Measurements from ENCODE around the gene CCNT1. TPM values are rescaled to one million over a fixed set of nuclear protein-coding genes. Genes with fewer than 3 reads are reported as not detected.
"Not testable (repeated sequence)": the region's sequence is repeated elsewhere in the genome, so short reads cannot be mapped to it uniquely, and the experiment has no call there.

CCNT1 gene
- total and polyA plus RNA-seq, 4 donors: 3.2 to 18.2 (median 10.4) TPM

- WGBS: 17% methylated on average over 19 of the region's 19 CpGs
Observed at GRCh38 chr12:48682533-48682905, 34.0 kb downstream of the CCNT1 start.

GRCh38 chr12:48681710-48682532 lies 34.6 kb downstream of the CCNT1 start, which contains the start of gene KANSL2:
KANSL2 (minus strand) TSS chr12:48682238; CDS start chr12:48681632, 606 bp downstream.
- TF ChIP-seq HNF4A (conservative IDR thresholded peaks at IDR 0.05): peak in 1 of 2 donors; percentile 63
- peak; percentile 94 for TF ChIP-seq REST (IDR thresholded peaks at IDR 0.05)
- TF ChIP-seq RXRA (IDR thresholded peaks at IDR 0.05): peak; percentile 18 to 48
- peak; percentile 98 for TF ChIP-seq TAF1 (conservative IDR thresholded peaks at IDR 0.05)
- peak; percentile 16 for TF ChIP-seq ATF3 (IDR thresholded peaks at IDR 0.05)
- TF ChIP-seq FOXA1 (IDR thresholded peaks at IDR 0.05): no peak
- TF ChIP-seq YY1 (IDR thresholded peaks at IDR 0.05): peak; percentile 99
- TF ChIP-seq HNF4G (IDR thresholded peaks at IDR 0.05): no peak
- TF ChIP-seq MAX (IDR thresholded peaks at IDR 0.05): peak; percentile 45
- TF ChIP-seq RAD21 (IDR thresholded peaks at IDR 0.05): peak in 1 of 2 donors; percentile 18
- TF ChIP-seq EGR1 (IDR thresholded peaks at IDR 0.05; ENCODE audit: low read depth in 2 of 2): peak; percentile 58 to 74
- TF ChIP-seq SP1 (IDR thresholded peaks at IDR 0.05): peak; percentile 91
- peak in 1 of 2 donors; percentile 67 for TF ChIP-seq JUND (IDR thresholded peaks at IDR 0.05)
- no peak for TF ChIP-seq NR2F2 (IDR thresholded peaks at IDR 0.05)
- TF ChIP-seq CTCF (IDR thresholded peaks at IDR 0.05; ENCODE audit: low read depth, low read length, missing input control): no peak
- peak; percentile 48 for TF ChIP-seq ZBTB33 (IDR thresholded peaks at IDR 0.05)
- peak in 1 of 2 donors; percentile 58 for TF ChIP-seq GABPA (IDR thresholded peaks at IDR 0.05 in 1 of 2, conservative IDR thresholded peaks at IDR 0.05 in 1 of 2)
- TF ChIP-seq FOXA2 (IDR thresholded peaks at IDR 0.05): no peak

More at GRCh38 chr12:48682533-48682905, 34.0 kb downstream of the CCNT1 start:
- peaks cover 0 to 12% (median 9%) of the 10 kb centered on the region in 4 donors for H3K36me3 ChIP-seq (ENCODE audit: control insufficient read depth in 4 of 4, insufficient read depth in 3 of 4, low read depth in 1 of 4, low read length in 3 of 4)
- H3K27me3 ChIP-seq (ENCODE audit: control insufficient read depth in 4 of 4, insufficient read depth in 4 of 4, low read length in 3 of 4); H3K9me3 ChIP-seq (ENCODE audit: control insufficient read depth in 4 of 4, low read length in 3 of 4); DNase-seq (ENCODE audit: low spot score): not testable (repeated sequence)
- H3K27ac ChIP-seq (ENCODE audit: low read depth in 1 of 2, low read length in 2 of 2): peak overlapping the region in 1 of 2 donors; percentile 34
- peak overlapping the region in 1 of 2 donors; percentile 73 for H3K9ac ChIP-seq (ENCODE audit: low read depth in 1 of 2, low read length in 2 of 2)
- peak; percentile 0 for TF ChIP-seq SP1 (IDR thresholded peaks at IDR 0.05)
- H3K4me3 ChIP-seq (ENCODE audit: low read depth in 1 of 3, low read length in 3 of 3): peak overlapping the region; percentile 66 to 85 (median 73)
- H3K4me1 ChIP-seq (ENCODE audit: control insufficient read depth in 4 of 4, insufficient read depth in 4 of 4, low read length in 3 of 4): peaks cover 10 to 26% (median 18%) of the 10 kb centered on the region in 4 donors

More at GRCh38 chr12:48681710-48682532, 34.6 kb downstream of the CCNT1 start, which contains the start of gene KANSL2:
- Histone ChIP-seq H3K36me3 (ENCODE audit: control insufficient read depth in 4 of 4, insufficient read depth in 3 of 4, low read depth in 1 of 4, low read length in 3 of 4) (peaks cover 0 to 16% (median 11%) of the 10 kb centered on the region in 4 donors), H3K4me1 (ENCODE audit: control insufficient read depth in 4 of 4, insufficient read depth in 4 of 4, low read length in 3 of 4) (peaks cover 10 to 26% (median 19%) of the 10 kb centered on the region in 4 donors), H3K9me3 (ENCODE audit: control insufficient read depth in 4 of 4, low read length in 3 of 4) (no peaks in the 10 kb centered on the region), H3K4me3 (ENCODE audit: low read depth in 1 of 3, low read length in 3 of 3) (peak within 1 kb of the TSS; percentile 83 to 100 (median 85)), H3K9ac (ENCODE audit: low read depth in 1 of 2, low read length in 2 of 2) (peak within 1 kb of the TSS; percentile 88 to 96), H3K27me3 (ENCODE audit: control insufficient read depth in 4 of 4, insufficient read depth in 4 of 4, low read length in 3 of 4) (no peaks in the 10 kb centered on the region), H3K27ac (ENCODE audit: low read depth in 1 of 2, low read length in 2 of 2) (peak within 1 kb of the TSS; percentile 87 to 97)
- WGBS: under 1% methylated on average over 64 of the region's 64 CpGs
- peak; percentile 94 for DNase-seq (ENCODE audit: low spot score)
